Measurements from ENCODE around the gene DENND4B. TPM values are rescaled to one million over a fixed set of nuclear protein-coding genes. Genes with fewer than 3 reads are reported as not detected.

The DENND4B gene
- polyA plus RNA-seq, 1 donor = 44.7 TPM

- peak overlapping the region; percentile 54 for H3K4me3 ChIP-seq (ENCODE audit: low read length)
- no peaks in the 10 kb centered on the region for H3K27me3 ChIP-seq (ENCODE audit: control insufficient read depth, insufficient read depth, low read length)
- peak in 1 of 2 donors; percentile 31 for DNase-seq
- no peaks in the 10 kb centered on the region for H3K4me1 ChIP-seq (ENCODE audit: control insufficient read depth, insufficient read depth, low read length)
- H3K27ac ChIP-seq (ENCODE audit: low read length) = no peak overlapping the region
- no peaks in the 10 kb centered on the region for H3K9me3 ChIP-seq (ENCODE audit: control insufficient read depth, low read depth, low read length)
- H3K36me3 ChIP-seq (ENCODE audit: control insufficient read depth, insufficient read depth, low read length) = peaks cover 5% of the 10 kb centered on the region
- WGBS (ENCODE audit: insufficient coverage, low lambda C conversion rate) = no CpG with 5 or more reads among the region's 13 CpGs
These were observed 21.9 kb upstream of the DENND4B start for GRCh38 chr1:153968408-153968807.

- no CpG with 5 or more reads among the region's 8 CpGs for WGBS (ENCODE audit: insufficient coverage, low lambda C conversion rate)
- H3K36me3 ChIP-seq (ENCODE audit: control insufficient read depth, insufficient read depth, low read length) = peaks cover under 1% of the 10 kb centered on the region
- peak overlapping the region; percentile 54 for H3K4me3 ChIP-seq (ENCODE audit: low read length)
- DNase-seq = no peak
- H3K9me3 ChIP-seq (ENCODE audit: control insufficient read depth, low read depth, low read length) = no peaks in the 10 kb centered on the region
- H3K27me3 ChIP-seq (ENCODE audit: control insufficient read depth, insufficient read depth, low read length) = no peaks in the 10 kb centered on the region
- peak overlapping the region; percentile 81 for H3K27ac ChIP-seq (ENCODE audit: low read length)
- H3K4me1 ChIP-seq (ENCODE audit: control insufficient read depth, insufficient read depth, low read length) = no peaks in the 10 kb centered on the region
These were observed 21.5 kb upstream of the DENND4B start for GRCh38 chr1:153968000-153968363.

- no peaks in the 10 kb centered on the region for H3K9me3 ChIP-seq (ENCODE audit: control insufficient read depth, low read depth, low read length)
- peak within 1 kb of the TSS; percentile 81 for H3K27ac ChIP-seq (ENCODE audit: low read length)
- DNase-seq = peak; percentile 94 to 96
- H3K27me3 ChIP-seq (ENCODE audit: control insufficient read depth, insufficient read depth, low read length) = no peaks in the 10 kb centered on the region
- H3K4me1 ChIP-seq (ENCODE audit: control insufficient read depth, insufficient read depth, low read length) = peaks cover 4% of the 10 kb centered on the region
- no peaks in the 10 kb centered on the region for H3K36me3 ChIP-seq (ENCODE audit: control insufficient read depth, insufficient read depth, low read length)
- H3K4me3 ChIP-seq (ENCODE audit: low read length) = peak within 1 kb of the TSS; percentile 54
- no CpG with 5 or more reads among the region's 60 CpGs for WGBS (ENCODE audit: insufficient coverage, low lambda C conversion rate)
These were observed 20.8 kb upstream of the DENND4B start, which contains the start of gene CREB3L4 for GRCh38 chr1:153967107-153967999. CREB3L4 (plus strand) TSS chr1:153967902; CDS start chr1:153968526, 624 bp downstream.

GRCh38 chr1:153963850-153964331 is 17.4 kb upstream of the DENND4B start:
- Histone ChIP-seq H3K9me3 (ENCODE audit: control insufficient read depth, low read depth, low read length) (no peaks in the 10 kb centered on the region), H3K36me3 (ENCODE audit: control insufficient read depth, insufficient read depth, low read length) (peaks cover 18% of the 10 kb centered on the region), H3K4me1 (ENCODE audit: control insufficient read depth, insufficient read depth, low read length) (peaks cover 15% of the 10 kb centered on the region), H3K27ac (ENCODE audit: low read length) (peak overlapping the region; percentile 96), H3K4me3 (ENCODE audit: low read length) (peak overlapping the region; percentile 81), H3K27me3 (ENCODE audit: control insufficient read depth, insufficient read depth, low read length) (no peaks in the 10 kb centered on the region)
- DNase-seq = peak; percentile 77 to 87
- WGBS (ENCODE audit: insufficient coverage, low lambda C conversion rate) = no CpG with 5 or more reads among the region's 22 CpGs

DNA sequence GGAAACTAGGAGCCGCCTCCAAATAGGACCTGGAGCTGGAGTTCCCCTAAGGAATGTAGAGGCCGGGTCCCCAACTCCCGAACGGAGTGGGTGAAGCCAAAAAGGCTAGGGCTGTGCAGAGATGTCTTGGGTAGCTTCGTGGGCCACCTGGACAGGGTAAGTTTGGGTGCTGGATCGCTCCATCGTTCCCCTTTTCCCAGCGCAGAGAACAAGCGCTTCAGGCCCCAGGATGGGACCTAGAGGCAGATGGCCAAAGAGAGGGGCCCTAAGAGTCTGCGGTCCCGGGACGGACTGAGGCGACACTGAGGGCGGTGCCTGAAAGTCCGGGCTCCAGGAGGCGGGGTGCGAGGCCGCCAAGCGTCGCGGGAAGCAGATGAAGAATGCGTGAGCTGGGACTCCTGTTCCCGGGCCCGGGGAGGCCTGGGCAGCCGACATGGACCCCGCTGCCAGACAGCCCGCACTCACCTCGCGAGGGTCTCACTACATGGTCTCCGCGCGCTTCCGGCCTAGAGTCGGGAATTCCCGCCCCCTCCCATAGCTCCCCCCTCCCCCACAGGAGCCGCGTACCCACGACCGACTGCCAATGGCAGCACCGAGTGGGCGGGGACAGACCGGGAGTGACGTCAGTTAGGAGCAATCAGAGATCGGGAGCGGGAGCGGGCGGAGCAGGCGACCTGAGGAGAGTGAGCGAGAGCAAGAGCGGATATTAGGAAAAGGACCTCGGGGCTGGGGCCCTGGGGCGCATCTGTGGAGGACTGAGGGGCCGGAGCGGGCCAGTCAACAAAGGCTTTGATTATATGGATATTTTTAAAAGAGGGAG is 16.7 kb upstream of the DENND4B start, which contains the start of gene SLC39A1:
TSS of gene SLC39A1 (minus strand) at position 508 of the 820 bp plus-strand sequence. CDS start 822 bp downstream, outside the sequence.
- Histone ChIP-seq H3K4me3 (ENCODE audit: low read length) (peak within 1 kb of the TSS; percentile 81), H3K9me3 (ENCODE audit: control insufficient read depth, low read depth, low read length) (no peaks in the 10 kb centered on the region), H3K36me3 (ENCODE audit: control insufficient read depth, insufficient read depth, low read length) (peaks cover 18% of the 10 kb centered on the region), H3K27me3 (ENCODE audit: control insufficient read depth, insufficient read depth, low read length) (no peaks in the 10 kb centered on the region), H3K4me1 (ENCODE audit: control insufficient read depth, insufficient read depth, low read length) (peaks cover 17% of the 10 kb centered on the region), H3K27ac (ENCODE audit: low read length) (peak within 1 kb of the TSS; percentile 96)
- WGBS (ENCODE audit: insufficient coverage, low lambda C conversion rate) = no CpG with 5 or more reads among the region's 54 CpGs
- DNase-seq = peak; percentile 97 to 98

GRCh38 chr1:153962088-153963029 is 15.8 kb upstream of the DENND4B start:
- no CpG with 5 or more reads among the region's 16 CpGs for WGBS (ENCODE audit: insufficient coverage, low lambda C conversion rate)
- peak overlapping the region; percentile 81 for H3K4me3 ChIP-seq (ENCODE audit: low read length)
- H3K36me3 ChIP-seq (ENCODE audit: control insufficient read depth, insufficient read depth, low read length) = peaks cover 18% of the 10 kb centered on the region
- peaks cover 18% of the 10 kb centered on the region for H3K4me1 ChIP-seq (ENCODE audit: control insufficient read depth, insufficient read depth, low read length)
- no peaks in the 10 kb centered on the region for H3K27me3 ChIP-seq (ENCODE audit: control insufficient read depth, insufficient read depth, low read length)
- H3K27ac ChIP-seq (ENCODE audit: low read length) = peak overlapping the region; percentile 96
- peak in 1 of 2 donors; percentile 70 for DNase-seq
- H3K9me3 ChIP-seq (ENCODE audit: control insufficient read depth, low read depth, low read length) = no peaks in the 10 kb centered on the region

GRCh38 chr1:153961421-153961820 is 14.9 kb upstream of the DENND4B start:
- Histone ChIP-seq H3K4me3 (ENCODE audit: low read length) (peak overlapping the region; percentile 81), H3K27me3 (ENCODE audit: control insufficient read depth, insufficient read depth, low read length) (no peaks in the 10 kb centered on the region), H3K4me1 (ENCODE audit: control insufficient read depth, insufficient read depth, low read length) (peaks cover 27% of the 10 kb centered on the region), H3K9me3 (ENCODE audit: control insufficient read depth, low read depth, low read length) (no peaks in the 10 kb centered on the region), H3K36me3 (ENCODE audit: control insufficient read depth, insufficient read depth, low read length) (peaks cover 18% of the 10 kb centered on the region), H3K27ac (ENCODE audit: low read length) (peak overlapping the region; percentile 96)
- DNase-seq = no peak
- 60% methylated on average over 1 of the region's 4 CpGs for WGBS (ENCODE audit: insufficient coverage, low lambda C conversion rate)

- H3K36me3 ChIP-seq (ENCODE audit: control insufficient read depth, insufficient read depth, low read length) = peaks cover 18% of the 10 kb centered on the region
- no peak overlapping the region for H3K4me3 ChIP-seq (ENCODE audit: low read length)
- WGBS (ENCODE audit: insufficient coverage, low lambda C conversion rate) = no CpG with 5 or more reads among the region's 11 CpGs
- no peak overlapping the region for H3K27ac ChIP-seq (ENCODE audit: low read length)
- no peak for DNase-seq
- H3K9me3 ChIP-seq (ENCODE audit: control insufficient read depth, low read depth, low read length) = no peaks in the 10 kb centered on the region
- H3K4me1 ChIP-seq (ENCODE audit: control insufficient read depth, insufficient read depth, low read length) = peaks cover 31% of the 10 kb centered on the region
- H3K27me3 ChIP-seq (ENCODE audit: control insufficient read depth, insufficient read depth, low read length) = no peaks in the 10 kb centered on the region
These were observed 13.7 kb upstream of the DENND4B start for GRCh38 chr1:153960206-153960605.

- DNase-seq = no peak
- Histone ChIP-seq H3K27me3 (ENCODE audit: control insufficient read depth, insufficient read depth, low read length) (no peaks in the 10 kb centered on the region), H3K4me1 (ENCODE audit: control insufficient read depth, insufficient read depth, low read length) (peaks cover 32% of the 10 kb centered on the region), H3K27ac (ENCODE audit: low read length) (no peak overlapping the region), H3K9me3 (ENCODE audit: control insufficient read depth, low read depth, low read length) (no peaks in the 10 kb centered on the region), H3K4me3 (ENCODE audit: low read length) (no peak overlapping the region), H3K36me3 (ENCODE audit: control insufficient read depth, insufficient read depth, low read length) (peaks cover 23% of the 10 kb centered on the region)
- no CpG with 5 or more reads among the region's 3 CpGs for WGBS (ENCODE audit: insufficient coverage, low lambda C conversion rate)
These were observed 12.9 kb upstream of the DENND4B start for GRCh38 chr1:153959454-153959853.
